ENCODE data around the gene DLG5. TPM values are rescaled to one million over a fixed set of nuclear protein-coding genes. Genes with fewer than 3 reads are reported as not detected.
"Not testable (repeated sequence)": the region's sequence is repeated elsewhere in the genome, so short reads cannot be mapped to it uniquely, and the experiment has no call there.

Gene DLG5
- total and polyA plus RNA-seq, 4 donors = 6.6 to 33.2 (median 15.8) TPM

GRCh38 chr10:77768039-77768438, 158.5 kb downstream of the DLG5 start:
- 91% methylated on average over 1 of the region's 1 CpG for whole genome bisulfite sequencing, 2 donors

GRCh38 chr10:77763453-77764430, 162.8 kb downstream of the DLG5 start:
- no peaks in the 10 kb centered on the region for H3K27me3 ChIP-seq (ENCODE audit: control insufficient read depth in 3 of 3, insufficient read depth in 3 of 3, low read length in 2 of 3)
- H3K9me3 ChIP-seq (ENCODE audit: control insufficient read depth in 4 of 4, insufficient read depth in 3 of 4, low read length in 3 of 4) = no peaks in the 10 kb centered on the region
- DNase-seq (peak; percentile 20 to 60 (median 39)), ATAC-seq (ENCODE audit: insufficient read depth, low FRiP score) (no peak)
- no peak overlapping the region for H3K9ac ChIP-seq (ENCODE audit: insufficient read depth in 1 of 2, low read length in 2 of 2)
- WGBS, 2 donors = 79 to 85% methylated on average over 9 of the region's 9 CpGs
- no peak overlapping the region for H3K27ac ChIP-seq (ENCODE audit: low read depth in 1 of 2, low read length in 1 of 2)
- H3K4me1 ChIP-seq (ENCODE audit: control insufficient read depth in 5 of 5, insufficient read depth in 5 of 5, low read length in 5 of 5) = no peaks in the 10 kb centered on the region
- no peak overlapping the region for H3K4me3 ChIP-seq
- TF ChIP-seq, protein P1, sequence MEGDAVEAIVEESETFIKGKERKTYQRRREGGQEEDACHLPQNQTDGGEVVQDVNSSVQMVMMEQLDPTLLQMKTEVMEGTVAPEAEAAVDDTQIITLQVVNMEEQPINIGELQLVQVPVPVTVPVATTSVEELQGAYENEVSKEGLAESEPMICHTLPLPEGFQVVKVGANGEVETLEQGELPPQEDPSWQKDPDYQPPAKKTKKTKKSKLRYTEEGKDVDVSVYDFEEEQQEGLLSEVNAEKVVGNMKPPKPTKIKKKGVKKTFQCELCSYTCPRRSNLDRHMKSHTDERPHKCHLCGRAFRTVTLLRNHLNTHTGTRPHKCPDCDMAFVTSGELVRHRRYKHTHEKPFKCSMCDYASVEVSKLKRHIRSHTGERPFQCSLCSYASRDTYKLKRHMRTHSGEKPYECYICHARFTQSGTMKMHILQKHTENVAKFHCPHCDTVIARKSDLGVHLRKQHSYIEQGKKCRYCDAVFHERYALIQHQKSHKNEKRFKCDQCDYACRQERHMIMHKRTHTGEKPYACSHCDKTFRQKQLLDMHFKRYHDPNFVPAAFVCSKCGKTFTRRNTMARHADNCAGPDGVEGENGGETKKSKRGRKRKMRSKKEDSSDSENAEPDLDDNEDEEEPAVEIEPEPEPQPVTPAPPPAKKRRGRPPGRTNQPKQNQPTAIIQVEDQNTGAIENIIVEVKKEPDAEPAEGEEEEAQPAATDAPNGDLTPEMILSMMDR (IDR thresholded peaks at IDR 0.05; ENCODE audit: control extremely low read depth, extremely low read depth) = no peak
- H3K36me3 ChIP-seq (ENCODE audit: control insufficient read depth in 4 of 4, insufficient read depth in 4 of 4, low read length in 4 of 4) = no peaks in the 10 kb centered on the region

More at GRCh38 chr10:77768039-77768438, 158.5 kb downstream of the DLG5 start:
- H3K9ac ChIP-seq (ENCODE audit: insufficient read depth in 1 of 2, low read length in 2 of 2) = no peak overlapping the region
- no peaks in the 10 kb centered on the region for H3K4me1 ChIP-seq (ENCODE audit: control insufficient read depth in 5 of 5, insufficient read depth in 5 of 5, low read length in 5 of 5)
- TF ChIP-seq, protein P1 (IDR thresholded peaks at IDR 0.05; ENCODE audit: control extremely low read depth, extremely low read depth) = no peak
- no peaks in the 10 kb centered on the region for H3K36me3 ChIP-seq (ENCODE audit: control insufficient read depth in 4 of 4, insufficient read depth in 4 of 4, low read length in 4 of 4)
- ATAC-seq (ENCODE audit: insufficient read depth, low FRiP score) = no peak
- no peak for DNase-seq
- no peaks in the 10 kb centered on the region for H3K9me3 ChIP-seq (ENCODE audit: control insufficient read depth in 4 of 4, insufficient read depth in 3 of 4, low read length in 3 of 4)
- H3K4me3 ChIP-seq = no peak overlapping the region
- H3K27ac ChIP-seq (ENCODE audit: low read depth in 1 of 2, low read length in 1 of 2) = no peak overlapping the region
- H3K27me3 ChIP-seq (ENCODE audit: control insufficient read depth in 3 of 3, insufficient read depth in 3 of 3, low read length in 2 of 3) = no peaks in the 10 kb centered on the region

GRCh38 chr10:77758406-77758805, 168.1 kb downstream of the DLG5 start:
- H3K4me1 ChIP-seq (ENCODE audit: control insufficient read depth in 5 of 5, insufficient read depth in 5 of 5, low read length in 5 of 5); H3K27me3 ChIP-seq (ENCODE audit: control insufficient read depth in 3 of 3, insufficient read depth in 3 of 3, low read length in 2 of 3); H3K9me3 ChIP-seq (ENCODE audit: control insufficient read depth in 4 of 4, insufficient read depth in 3 of 4, low read length in 3 of 4); H3K27ac ChIP-seq (ENCODE audit: low read depth in 1 of 2, low read length in 1 of 2); ATAC-seq (ENCODE audit: insufficient read depth, low FRiP score); H3K4me3 ChIP-seq; H3K9ac ChIP-seq (ENCODE audit: insufficient read depth in 1 of 2, low read length in 2 of 2); DNase-seq; H3K36me3 ChIP-seq (ENCODE audit: control insufficient read depth in 4 of 4, insufficient read depth in 4 of 4, low read length in 4 of 4): not testable (repeated sequence)
- WGBS, 2 donors = 94 to 95% methylated on average over 2 of the region's 2 CpGs
